ENCODE data around the gene CAMKMT. TPM values are rescaled to one million over a fixed set of nuclear protein-coding genes. Genes with fewer than 3 reads are reported as not detected.
A peak's percentile ranks its signal among the peaks of the same experiment; 100 is the strongest.

The CAMKMT gene
- total and polyA plus RNA-seq, 2 experiments from 2014 or later, result 26.5 to 29.5 TPM

DNA sequence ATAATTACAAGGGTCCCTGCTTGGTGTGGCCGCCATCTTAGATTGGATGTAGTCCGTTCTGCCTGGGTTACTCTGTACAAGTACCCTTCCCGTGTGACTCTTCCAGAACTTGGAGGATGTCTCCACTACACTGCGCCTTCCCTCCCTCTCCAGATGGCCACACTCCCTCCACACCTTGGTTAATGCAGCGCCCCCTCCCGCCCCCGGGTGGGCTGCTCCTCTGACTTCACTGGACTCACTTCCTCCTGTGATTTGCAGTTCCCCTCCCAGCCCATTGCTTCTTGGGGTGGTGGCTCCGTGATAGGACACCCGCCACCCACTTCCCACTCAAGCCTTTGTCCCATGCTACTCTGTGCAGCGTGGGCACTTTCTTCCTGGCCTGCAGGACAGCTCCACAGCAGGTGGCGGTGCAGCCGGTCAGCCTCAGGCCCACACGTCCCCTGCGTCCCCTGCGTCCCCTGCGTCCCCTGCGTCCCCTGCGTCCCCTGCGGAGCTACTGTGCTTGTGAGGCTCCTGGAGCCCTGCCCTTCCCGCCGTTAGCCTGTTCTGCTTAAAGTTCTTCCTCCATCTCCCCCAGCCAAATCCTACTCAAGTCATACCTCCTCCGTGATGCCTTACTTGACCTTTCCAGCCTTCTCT lies 449.3 kb downstream of the CAMKMT start:
- Mint-ChIP-seq H3K27ac (no peak overlapping the region), H3K36me3 (ENCODE audit: low read depth) (no peaks in the 10 kb centered on the region; the same call in 2 of the 3 replicates), H3K4me3 (no peak overlapping the region), H3K4me1 (peaks cover 35% of the 10 kb centered on the region), H3K9me3 (no peaks in the 10 kb centered on the region), H3K27me3 (ENCODE audit: insufficient read depth, low read depth, poor library complexity) (peaks cover 29% of the 10 kb centered on the region)
- Histone ChIP-seq H3K27ac (ENCODE audit: low read depth) (no peak overlapping the region), H3K79me2 (replicated peaks; ENCODE audit: insufficient read depth) (no peaks in the 10 kb centered on the region), H4K20me1 (replicated peaks; ENCODE audit: insufficient read depth) (no peaks in the 10 kb centered on the region), H3F3A (replicated peaks; ENCODE audit: low read depth) (0 out of 2 replicates have a peak, but pooled peaks cover 3% of the 10 kb centered on the region), H3K4me2 (no peak overlapping the region), H3K4me1 (ENCODE audit: insufficient read depth) (peaks cover 22% of the 10 kb centered on the region), H3K4me3 (no peak overlapping the region), H2AFZ (no peak overlapping the region), H3K27me3 (ENCODE audit: insufficient read depth) (peaks cover 39% of the 10 kb centered on the region), H3K9me2 (ENCODE audit: insufficient read depth) (no peaks in the 10 kb centered on the region), H3K36me3 (ENCODE audit: insufficient read depth) (no peaks in the 10 kb centered on the region)
- DNase-seq (ENCODE audit: low spot score) (peak; percentile 20), ATAC-seq (no peak)
- TF ChIP-seq, protein P1, sequence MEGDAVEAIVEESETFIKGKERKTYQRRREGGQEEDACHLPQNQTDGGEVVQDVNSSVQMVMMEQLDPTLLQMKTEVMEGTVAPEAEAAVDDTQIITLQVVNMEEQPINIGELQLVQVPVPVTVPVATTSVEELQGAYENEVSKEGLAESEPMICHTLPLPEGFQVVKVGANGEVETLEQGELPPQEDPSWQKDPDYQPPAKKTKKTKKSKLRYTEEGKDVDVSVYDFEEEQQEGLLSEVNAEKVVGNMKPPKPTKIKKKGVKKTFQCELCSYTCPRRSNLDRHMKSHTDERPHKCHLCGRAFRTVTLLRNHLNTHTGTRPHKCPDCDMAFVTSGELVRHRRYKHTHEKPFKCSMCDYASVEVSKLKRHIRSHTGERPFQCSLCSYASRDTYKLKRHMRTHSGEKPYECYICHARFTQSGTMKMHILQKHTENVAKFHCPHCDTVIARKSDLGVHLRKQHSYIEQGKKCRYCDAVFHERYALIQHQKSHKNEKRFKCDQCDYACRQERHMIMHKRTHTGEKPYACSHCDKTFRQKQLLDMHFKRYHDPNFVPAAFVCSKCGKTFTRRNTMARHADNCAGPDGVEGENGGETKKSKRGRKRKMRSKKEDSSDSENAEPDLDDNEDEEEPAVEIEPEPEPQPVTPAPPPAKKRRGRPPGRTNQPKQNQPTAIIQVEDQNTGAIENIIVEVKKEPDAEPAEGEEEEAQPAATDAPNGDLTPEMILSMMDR (conservative IDR thresholded peaks at IDR 0.05; ENCODE audit: low read depth in 2 of 2), result peak; percentile 14 to 26; a peak in 3 of 4 replicates
- TF ChIP-seq, protein P2, sequence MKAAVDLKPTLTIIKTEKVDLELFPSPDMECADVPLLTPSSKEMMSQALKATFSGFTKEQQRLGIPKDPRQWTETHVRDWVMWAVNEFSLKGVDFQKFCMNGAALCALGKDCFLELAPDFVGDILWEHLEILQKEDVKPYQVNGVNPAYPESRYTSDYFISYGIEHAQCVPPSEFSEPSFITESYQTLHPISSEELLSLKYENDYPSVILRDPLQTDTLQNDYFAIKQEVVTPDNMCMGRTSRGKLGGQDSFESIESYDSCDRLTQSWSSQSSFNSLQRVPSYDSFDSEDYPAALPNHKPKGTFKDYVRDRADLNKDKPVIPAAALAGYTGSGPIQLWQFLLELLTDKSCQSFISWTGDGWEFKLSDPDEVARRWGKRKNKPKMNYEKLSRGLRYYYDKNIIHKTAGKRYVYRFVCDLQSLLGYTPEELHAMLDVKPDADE (IDR thresholded peaks at IDR 0.05), result no peak

- no peak for DNase-seq (ENCODE audit: low spot score)
- H3K79me2 ChIP-seq (replicated peaks; ENCODE audit: insufficient read depth), result no peaks in the 10 kb centered on the region
- H3K27me3 ChIP-seq (ENCODE audit: insufficient read depth), result peaks cover 18% of the 10 kb centered on the region
- no peak for ATAC-seq
- H3K4me3 ChIP-seq, result no peak overlapping the region
- no peak overlapping the region for H2AFZ ChIP-seq
- no peaks in the 10 kb centered on the region for H3K36me3 ChIP-seq (ENCODE audit: insufficient read depth)
- H3K9me2 ChIP-seq (ENCODE audit: insufficient read depth), result no peaks in the 10 kb centered on the region
- no peaks in the 10 kb centered on the region for H4K20me1 ChIP-seq (replicated peaks; ENCODE audit: insufficient read depth)
- H3K27ac ChIP-seq (ENCODE audit: low read depth), result no peak overlapping the region
- peaks cover 10% of the 10 kb centered on the region for H3K27me3 Mint-ChIP-seq (ENCODE audit: insufficient read depth, low read depth, poor library complexity)
- 0 out of 2 replicates have a peak, but pooled peaks cover under 1% of the 10 kb centered on the region for H3K4me1 ChIP-seq (ENCODE audit: insufficient read depth)
- peaks cover 17% of the 10 kb centered on the region for H3K4me1 Mint-ChIP-seq
- no peak overlapping the region for H3K27ac Mint-ChIP-seq
- H3K4me2 ChIP-seq, result no peak overlapping the region
- no peaks in the 10 kb centered on the region for H3K9me3 Mint-ChIP-seq
- no peaks in the 10 kb centered on the region; the same call in 2 of the 3 replicates for H3K36me3 Mint-ChIP-seq (ENCODE audit: low read depth)
- H3F3A ChIP-seq (replicated peaks; ENCODE audit: low read depth), result no peaks in the 10 kb centered on the region
- H3K4me3 Mint-ChIP-seq, result no peak overlapping the region
- TF ChIP-seq, protein P2 (IDR thresholded peaks at IDR 0.05), result no peak
- TF ChIP-seq POLR2AphosphoS5 (IDR thresholded peaks at IDR 0.05; ENCODE audit: low read depth) (no peak), REST (IDR thresholded peaks at IDR 0.05; ENCODE audit: unreplicated experiment) (no peak), NANOG (IDR thresholded peaks at IDR 0.05; ENCODE audit: borderline replicate concordance) (no peak), CREB1 (CRISPR knock-in tag; IDR thresholded peaks at IDR 0.05; ENCODE audit: low read depth) (no peak), STAT1 (IDR thresholded peaks at IDR 0.05; ENCODE audit: unreplicated experiment) (no peak)
Observed at GRCh38 chr2:44813165-44813564, 451.4 kb downstream of the CAMKMT start.

Data from GM23338 (cell line).